Stimulated activated CD4-positive, alpha-beta T cell treated with anti-CD3 and anti-CD28 coated beads, Interleukin-12 subunit alpha, Interleukin-12 subunit beta, amount 100 ng/mL, for 48 hours (primary cell): ENCODE results near the gene UBA5.

Experiments used
- DNase-seq, 3 donors: peaks; one replicate each; pipeline ENCODE4 v3.0.0-alpha.2; 2020; ENCODE audit warnings: low read depth in 2 of 3, low spot score in 1 of 3

Gene UBA5

GRCh38 chr3:132652640-132653270, 7.4 kb upstream of the UBA5 start:
- no peak for DNase-seq

GRCh38 chr3:132654190-132654589, 5.9 kb upstream of the UBA5 start:
- DNase-seq, result no peak

- no peak for DNase-seq
Observed at GRCh38 chr3:132654721-132655120, 5.4 kb upstream of the UBA5 start.

- no peak for DNase-seq
Observed at GRCh38 chr3:132655471-132655870, 4.7 kb upstream of the UBA5 start.

GRCh38 chr3:132657869-132658747, 2.0 kb upstream of the UBA5 start:
- DNase-seq, result no peak

GRCh38 chr3:132659000-132659364, 1.1 kb upstream of the UBA5 start:
- no peak for DNase-seq

GRCh38 chr3:132659365-132660051, 621 bp upstream of the UBA5 start, which contains the start of gene ACAD11:
TSS of gene ACAD11 (minus strand) at chr3:132659809. CDS start at chr3:132659751, 58 bp downstream.
- DNase-seq, result peak; percentile 4 to 42 (median 30)

GRCh38 chr3:132660811-132661070, 612 bp downstream of the UBA5 start:
- DNase-seq, result no peak

GRCh38 chr3:132661101-132661500, 972 bp downstream of the UBA5 start:
- DNase-seq, result no peak

GRCh38 chr3:132662212-132662611, 2.1 kb downstream of the UBA5 start:
- no peak for DNase-seq

- no peak for DNase-seq
Observed at GRCh38 chr3:132665230-132665745, 5.2 kb downstream of the UBA5 start.

- DNase-seq, result no peak
Observed at GRCh38 chr3:132669256-132669777, 9.2 kb downstream of the UBA5 start.

GRCh38 chr3:132675408-132675807, 15.3 kb downstream of the UBA5 start:
- no peak for DNase-seq

- DNase-seq, result no peak
Observed at GRCh38 chr3:132679911-132680310, 19.8 kb downstream of the UBA5 start.

GRCh38 chr3:132681421-132681820, 21.3 kb downstream of the UBA5 start:
- no peak for DNase-seq

- no peak for DNase-seq
Observed at GRCh38 chr3:132682201-132682600, 22.1 kb downstream of the UBA5 start.

GRCh38 chr3:132690040-132690439, 29.9 kb downstream of the UBA5 start:
- DNase-seq, result no peak

GRCh38 chr3:132694991-132695390, 34.9 kb downstream of the UBA5 start:
- DNase-seq, result no peak

- DNase-seq, result no peak
Observed at GRCh38 chr3:132695422-132695821, 35.3 kb downstream of the UBA5 start.

- no peak for DNase-seq
Observed at GRCh38 chr3:132703733-132704132, 43.6 kb downstream of the UBA5 start.

- DNase-seq, result no peak
Observed at GRCh38 chr3:132709761-132710160, 49.6 kb downstream of the UBA5 start.

GRCh38 chr3:132710311-132710710, 50.2 kb downstream of the UBA5 start:
- no peak for DNase-seq
